Fibroblast of mammary gland (primary cell): ENCODE results near the gene MRPL28.
"Not testable (repeated sequence)": the region's sequence is repeated elsewhere in the genome, so short reads cannot be mapped to it uniquely, and the experiment has no call there.

Experiments
- DNase-seq: peaks from one replicate; pipeline ENCODE4 v3.0.0-alpha.2; 2010; ENCODE audit warnings: low read depth
- H3K4me3 ChIP-seq: 2 replicates; pipeline ENCODE4 v1.5.1; 2011; ENCODE audit warnings: low read depth, mild to moderate bottlenecking, low read length, moderate library complexity; ENCODE audit not compliant: control insufficient read depth
- CTCF ChIP-seq: conservative IDR thresholded peaks from 2 replicates; pipeline ENCODE4 v1.5.1; 2011; ENCODE audit warnings: low read depth, low read length, inconsistent platforms; ENCODE audit not compliant: control insufficient read depth, insufficient read depth

The MRPL28 gene

DNA sequence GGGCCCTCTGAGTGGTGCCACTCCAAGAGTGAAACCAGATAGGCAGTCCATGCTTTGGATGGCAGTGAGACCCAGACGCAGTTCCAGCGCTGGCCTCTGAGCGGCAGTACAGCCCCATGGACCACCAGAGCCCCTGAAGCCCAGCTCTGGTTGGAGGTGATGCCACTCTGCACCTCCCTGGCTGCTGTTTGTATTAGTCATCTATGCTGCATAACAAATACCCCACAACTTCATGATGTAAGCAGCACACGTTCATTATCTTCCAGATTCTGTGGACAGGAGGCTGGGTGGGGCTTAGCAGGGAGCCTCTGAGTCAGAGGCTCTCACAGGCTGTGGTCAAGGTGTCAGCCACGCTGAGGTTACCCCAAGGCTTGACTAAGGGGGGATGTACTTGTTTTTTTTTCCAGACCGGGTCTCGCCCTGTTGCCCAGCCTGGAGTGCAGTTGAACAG, 21.6 kb upstream of the MRPL28 start:
- no peak overlapping the region for H3K4me3 ChIP-seq
- peak; percentile 94 for TF ChIP-seq CTCF
- DNase-seq, result peak; percentile 92

GRCh38 chr16:389352-389751, 19.0 kb upstream of the MRPL28 start:
- DNase-seq, result no peak
- no peak overlapping the region for H3K4me3 ChIP-seq
- TF ChIP-seq CTCF, result no peak

DNA sequence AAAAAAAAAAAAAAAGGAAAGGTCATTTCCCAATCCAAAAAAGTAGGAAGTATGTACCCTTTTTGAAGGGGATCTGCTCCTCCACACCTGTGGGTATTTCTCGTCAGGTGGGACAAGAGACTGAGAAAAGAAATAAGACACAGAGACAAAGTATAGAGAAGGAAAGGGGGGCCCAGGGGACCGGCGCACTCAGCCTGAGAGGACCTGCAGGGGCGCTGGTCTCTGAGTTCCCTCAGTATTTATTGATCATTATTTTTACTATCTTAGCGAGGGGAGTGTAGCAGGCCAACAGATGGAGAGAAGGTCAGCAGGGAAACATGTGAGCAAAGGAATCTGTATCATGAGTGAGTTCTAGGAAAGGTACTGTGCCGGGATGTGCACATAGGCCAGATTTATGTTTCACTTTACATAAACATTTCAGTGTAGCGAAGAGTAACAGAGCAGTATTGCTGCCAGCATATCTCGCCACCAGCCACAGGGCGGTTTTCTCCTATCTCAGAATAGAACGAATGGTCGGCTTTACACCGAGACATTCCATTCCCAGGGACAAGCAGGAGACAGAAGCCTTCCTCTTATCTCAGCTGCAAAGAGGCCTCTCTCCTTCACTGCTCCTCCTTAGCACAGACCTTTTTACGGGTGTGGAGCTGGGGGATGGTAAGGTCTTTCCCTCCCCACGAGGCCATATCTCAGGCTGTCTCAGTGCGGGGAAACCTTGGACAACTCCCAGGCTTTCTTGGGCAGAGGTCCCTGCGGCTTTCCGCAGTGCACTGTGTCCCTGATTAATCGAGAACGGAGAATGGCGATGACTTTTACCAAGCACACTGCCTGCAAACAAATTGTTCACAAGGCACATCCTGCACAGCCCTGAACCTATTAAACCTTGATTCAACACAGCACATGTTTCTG, 17.7 kb upstream of the MRPL28 start:
- not testable (repeated sequence) for DNase-seq, H3K4me3 ChIP-seq

GRCh38 chr16:386641-387156, 16.4 kb upstream of the MRPL28 start:
- DNase-seq, result no peak
- H3K4me3 ChIP-seq, result no peak overlapping the region

DNA sequence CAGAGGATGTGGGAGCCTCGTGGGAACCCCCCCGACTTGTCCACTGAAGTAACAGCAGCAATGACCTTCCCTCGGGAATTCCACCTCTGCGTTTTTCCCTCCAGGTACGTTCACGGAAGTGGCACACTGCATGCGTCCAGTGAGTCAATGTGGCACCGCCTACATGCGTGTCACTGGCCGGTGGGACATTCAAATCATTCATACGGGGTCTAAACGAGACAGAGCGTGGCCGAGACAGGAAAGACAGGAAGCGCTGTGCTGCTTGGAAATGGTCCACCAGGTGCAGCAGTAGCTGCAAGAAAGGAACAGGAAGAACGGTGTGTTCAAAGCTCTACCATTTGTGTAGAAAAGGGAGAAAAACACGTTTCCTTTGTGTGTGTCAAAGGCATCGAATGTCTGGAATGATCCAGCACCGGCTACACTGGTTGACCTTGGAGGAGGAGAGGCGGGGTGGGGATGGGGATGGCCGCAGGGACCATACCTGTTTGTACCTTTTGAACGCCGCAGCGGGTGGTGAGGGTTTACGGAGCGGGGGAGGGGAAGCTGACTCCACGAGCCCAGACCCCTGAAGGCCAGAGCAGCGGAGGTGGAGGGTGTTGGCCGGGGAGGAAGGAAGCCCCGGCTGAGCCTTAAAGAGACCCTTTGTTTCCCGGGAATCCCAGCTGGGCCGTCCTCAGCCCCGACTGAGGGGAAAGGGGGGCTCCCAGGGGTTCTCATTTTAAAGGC, 13.2 kb upstream of the MRPL28 start:
- no peak for TF ChIP-seq CTCF
- H3K4me3 ChIP-seq, result no peak overlapping the region
- no peak for DNase-seq

More at GRCh38 chr16:386641-387156, 16.4 kb upstream of the MRPL28 start:
- no peak for TF ChIP-seq CTCF

- no peak for DNase-seq
- peak within 1 kb of the TSS; percentile 65 for H3K4me3 ChIP-seq
- no peak for TF ChIP-seq CTCF
Measured at GRCh38 chr16:381789-382717, 11.7 kb upstream of the MRPL28 start, which contains the start of gene PGAP6. Gene PGAP6 (minus strand): TSS chr16:381978. CDS start chr16:381821, 157 bp downstream.
